KMS-11 (cell line): ENCODE measurements around the gene RIPK3.

ENCODE experiments used
- H2AFZ ChIP-seq: fragments of 200-600 bp; sonication (generic); 2 replicates; pipeline ENCODE4 v1.6.1; 2016; ENCODE audit warnings: antibody characterized with exemption, mixed run types, low read depth
- H3K27ac ChIP-seq: fragments of 200-600 bp; sonication (generic); 2 replicates; pipeline ENCODE4 v1.6.1; 2016; ENCODE audit warnings: mild to moderate bottlenecking, mixed run types
- H3K27me3 ChIP-seq: fragments of 200-600 bp; sonication (generic); 2 replicates; pipeline ENCODE4 v1.6.1; 2017; ENCODE audit warnings: mild to moderate bottlenecking, low read depth, mixed run types, moderate library complexity; ENCODE audit not compliant: insufficient read depth
- H3K36me3 ChIP-seq: fragments of 200-600 bp; sonication (generic); 2 replicates; pipeline ENCODE4 v1.6.1; 2017; ENCODE audit warnings: mild to moderate bottlenecking, mixed run types; ENCODE audit not compliant: insufficient read depth
- H3K4me1 ChIP-seq: fragments of 200-600 bp; sonication (generic); 2 replicates; pipeline ENCODE4 v1.6.1; 2016; ENCODE audit warnings: mild to moderate bottlenecking, low read depth, mixed run types; ENCODE audit not compliant: poor library complexity, severe bottlenecking
- H3K4me2 ChIP-seq: fragments of 200-600 bp; sonication (generic); 2 replicates; pipeline ENCODE4 v1.7.0; 2016; ENCODE audit warnings: mild to moderate bottlenecking, mixed run types
- H3K4me3 ChIP-seq: fragments of 200-600 bp; sonication (generic); IDR thresholded peaks from 2 replicates; pipeline ENCODE4 v1.6.1; 2017; ENCODE audit warnings: low read depth, low read length, mixed read lengths; ENCODE audit not compliant: insufficient read depth
- H3K79me2 ChIP-seq: fragments of 200-600 bp; sonication (generic); 2 replicates; pipeline ENCODE4 v1.6.1; 2016; ENCODE audit warnings: low read depth, mixed run types; ENCODE audit not compliant: insufficient read depth
- H3K9ac ChIP-seq: fragments of 200-600 bp; sonication (generic); 2 replicates; pipeline ENCODE4 v1.6.1; 2016; ENCODE audit warnings: mild to moderate bottlenecking, mixed run types
- H4K20me1 ChIP-seq: fragments of 200-600 bp; sonication (generic); 2 replicates; pipeline ENCODE4 v1.6.1; 2016; ENCODE audit warnings: mild to moderate bottlenecking, mixed run types; ENCODE audit not compliant: insufficient read depth
- CTCF ChIP-seq: fragments of 200-600 bp; sonication (generic); conservative IDR thresholded peaks from 2 replicates; pipeline ENCODE4 v1.6.1; 2017; ENCODE audit warnings: low read depth, mild to moderate bottlenecking, antibody characterized with exemption, low read length, moderate library complexity, mixed read lengths

RIPK3 gene

GRCh38 chr14:24337824-24338175 is 2.0 kb downstream of the RIPK3 start:
- Histone ChIP-seq H3K4me1 (peaks cover 7% of the 10 kb centered on the region), H3K9ac (no peak overlapping the region), H2AFZ (no peak overlapping the region), H3K79me2 (no peaks in the 10 kb centered on the region), H4K20me1 (no peaks in the 10 kb centered on the region), H3K27me3 (peaks cover 9% of the 10 kb centered on the region; the same call in 1 of the 2 replicates), H3K4me2 (no peak overlapping the region), H3K27ac (no peak overlapping the region), H3K36me3 (no peaks in the 10 kb centered on the region), H3K4me3 (no peak overlapping the region)
- no peak for TF ChIP-seq CTCF

DNA sequence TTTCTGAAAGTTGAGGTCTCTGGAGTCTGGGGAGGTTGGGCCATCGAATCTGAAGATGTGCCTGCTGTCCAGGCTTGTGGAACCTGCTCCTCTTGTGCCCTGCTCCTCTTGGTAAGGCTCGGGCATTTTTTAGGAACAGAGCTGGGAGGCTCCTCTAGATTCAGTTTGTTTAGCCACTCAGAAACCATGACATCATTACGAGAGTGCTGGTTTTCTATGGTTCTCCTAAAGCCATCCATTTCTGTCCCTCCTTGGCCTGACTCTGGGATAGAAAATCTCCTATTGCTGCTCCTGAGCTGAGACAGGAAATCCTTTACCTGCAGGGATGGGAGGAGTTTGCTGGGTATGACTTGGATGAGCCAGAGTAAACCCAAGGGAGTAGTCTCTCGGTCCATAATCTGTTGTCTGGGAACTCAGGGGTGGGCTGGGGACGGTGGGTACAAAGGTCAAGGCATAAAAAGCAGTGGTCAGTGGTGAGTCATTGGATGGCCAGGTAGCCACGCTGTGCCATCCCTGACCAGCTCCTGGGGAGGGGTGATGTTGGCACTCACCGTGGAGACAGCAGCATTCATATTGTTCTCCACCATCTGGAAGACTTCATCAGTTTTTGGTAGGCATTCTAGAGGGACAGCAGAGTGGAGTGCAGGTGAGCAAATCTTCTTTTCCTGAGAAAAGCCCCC is 2.5 kb downstream of the RIPK3 start:
- Histone ChIP-seq H3K27me3 (peaks cover 11% of the 10 kb centered on the region; the same call in 1 of the 2 replicates), H3K9ac (no peak overlapping the region), H3K36me3 (no peaks in the 10 kb centered on the region), H3K27ac (no peak overlapping the region), H3K4me1 (peaks cover 11% of the 10 kb centered on the region), H3K79me2 (no peaks in the 10 kb centered on the region), H4K20me1 (no peaks in the 10 kb centered on the region), H3K4me2 (no peak overlapping the region), H3K4me3 (no peak overlapping the region), H2AFZ (no peak overlapping the region)
- no peak for TF ChIP-seq CTCF

DNA sequence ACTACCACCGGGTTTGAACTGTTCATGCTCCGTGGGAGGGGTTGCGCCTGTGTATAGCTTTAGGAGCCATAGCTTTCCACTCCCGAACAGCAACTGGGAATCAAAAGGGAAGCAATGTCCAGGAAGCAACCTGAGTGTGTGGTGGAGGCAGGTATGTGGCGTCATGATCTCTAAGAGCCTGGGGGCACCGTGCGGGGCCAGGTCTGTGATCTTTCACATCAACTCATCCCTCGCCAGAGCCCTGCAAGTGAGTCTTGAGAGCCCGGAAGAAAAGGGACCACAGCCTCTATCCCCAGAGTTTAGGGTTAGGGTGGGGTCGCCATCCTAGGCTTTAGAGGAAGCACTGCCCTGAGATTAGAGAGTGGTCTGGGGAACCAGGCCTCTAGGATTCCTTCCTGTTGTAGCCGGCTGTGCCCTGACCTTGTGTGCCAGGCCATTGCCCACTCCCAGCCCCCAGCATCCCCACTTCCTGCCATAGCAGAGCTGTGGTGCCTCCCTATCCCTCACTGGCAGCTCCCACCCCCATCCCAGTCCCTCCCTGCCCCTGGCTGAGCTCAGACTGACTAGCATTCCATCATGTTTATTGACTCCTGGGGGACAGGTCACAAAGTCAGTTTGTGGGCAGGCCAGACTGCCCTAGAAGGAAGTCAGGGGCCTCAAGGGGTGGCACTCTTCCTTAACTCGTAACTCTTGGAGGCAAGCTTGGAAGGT is 4.2 kb downstream of the RIPK3 start:
- no peak overlapping the region for H3K4me2 ChIP-seq
- H4K20me1 ChIP-seq = no peaks in the 10 kb centered on the region
- H3K9ac ChIP-seq = no peak overlapping the region
- no peaks in the 10 kb centered on the region for H3K79me2 ChIP-seq
- no peak for TF ChIP-seq CTCF
- H3K36me3 ChIP-seq = no peaks in the 10 kb centered on the region
- H2AFZ ChIP-seq = no peak overlapping the region
- H3K27me3 ChIP-seq = peaks cover 11% of the 10 kb centered on the region; the same call in 1 of the 2 replicates
- H3K4me1 ChIP-seq = peaks cover 12% of the 10 kb centered on the region
- no peak overlapping the region for H3K4me3 ChIP-seq
- no peak overlapping the region for H3K27ac ChIP-seq

DNA sequence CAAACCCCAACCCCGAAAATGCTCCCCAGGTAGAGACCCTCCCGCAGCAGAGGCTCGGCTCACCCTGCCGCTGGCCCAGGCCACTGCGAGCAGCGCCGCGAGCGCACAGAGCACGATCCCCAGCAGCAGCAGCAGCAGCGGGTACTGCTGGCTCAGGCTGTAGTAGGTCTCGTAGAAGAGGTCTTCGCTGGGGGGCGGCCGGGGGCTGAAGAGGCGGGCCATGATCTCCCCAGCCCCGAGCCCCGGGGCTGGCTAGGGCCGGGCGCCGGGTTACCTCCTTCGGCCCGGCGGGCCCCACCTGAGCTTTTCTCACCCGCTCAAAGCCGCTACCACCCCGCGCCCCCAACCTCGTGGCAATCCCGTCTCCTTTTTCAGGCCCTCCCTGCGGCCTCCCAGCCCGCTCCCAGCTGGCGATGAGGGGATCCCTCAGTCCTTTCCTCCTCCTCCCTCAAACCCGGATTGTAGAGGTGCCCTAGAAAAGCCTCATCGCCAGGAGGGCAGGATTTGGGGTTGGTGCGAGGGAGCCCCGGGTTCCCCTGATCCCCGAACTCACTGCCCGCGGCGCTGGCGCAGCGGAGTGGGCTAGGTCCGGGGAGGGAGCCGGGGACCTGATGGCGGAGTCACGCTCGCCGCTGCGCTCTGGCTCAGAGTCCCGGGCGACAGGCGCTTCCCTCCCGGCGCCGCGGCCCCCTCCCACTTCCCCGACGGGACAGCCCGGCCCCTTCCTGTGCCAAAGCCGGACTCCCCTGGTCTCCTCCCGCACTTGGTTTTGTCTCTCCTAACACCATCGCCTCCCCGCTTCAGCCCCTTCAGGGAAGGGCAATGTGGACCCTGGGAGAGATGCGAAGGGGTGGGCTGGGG is 5.1 kb downstream of the RIPK3 start, which contains the start of gene ADCY4:
Gene ADCY4 (minus strand): TSS at position 641 of the 861 bp plus-strand sequence. CDS start 419 bp downstream, at position 222.
- Histone ChIP-seq H3K79me2 (no peaks in the 10 kb centered on the region), H4K20me1 (no peaks in the 10 kb centered on the region), H3K4me2 (peak within 1 kb of the TSS; percentile 80), H3K4me3 (no peak within 1 kb of the TSS), H3K4me1 (peaks cover 12% of the 10 kb centered on the region), H3K27ac (no peak within 1 kb of the TSS), H3K27me3 (peaks cover 11% of the 10 kb centered on the region; the same call in 1 of the 2 replicates), H3K36me3 (no peaks in the 10 kb centered on the region), H2AFZ (peak within 1 kb of the TSS; percentile 78), H3K9ac (no peak within 1 kb of the TSS)
- no peak for TF ChIP-seq CTCF
